Measurements from ENCODE around the gene RELB. TPM values are rescaled to one million over a fixed set of nuclear protein-coding genes. Genes with fewer than 3 reads are reported as not detected.

The RELB gene
- total RNA-seq, 3 donors from 2014 or later = 20.9 to 30.3 (median 21.1) TPM

DNA sequence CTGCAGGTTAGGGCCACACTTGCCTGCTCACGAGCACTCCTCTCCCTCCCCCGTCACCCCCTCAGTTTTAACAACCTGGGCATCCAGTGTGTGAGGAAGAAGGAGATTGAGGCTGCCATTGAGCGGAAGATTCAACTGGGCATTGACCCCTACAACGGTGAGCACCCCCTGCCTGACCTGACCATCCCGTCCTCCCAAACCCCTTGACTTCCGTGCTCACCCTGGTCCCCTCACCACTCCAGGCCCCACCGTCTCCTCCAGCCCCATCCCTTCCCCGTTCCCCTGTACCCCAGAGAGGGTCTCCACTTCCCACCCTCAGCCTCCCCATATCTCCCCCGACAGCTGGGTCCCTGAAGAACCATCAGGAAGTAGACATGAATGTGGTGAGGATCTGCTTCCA is 24.0 kb downstream of the RELB start:
- intact Hi-C loops (cut with DNase I, micrococcal nuclease) = no loop called here
- H3K4me1 ChIP-seq (ENCODE audit: low read depth) = no peaks in the 10 kb centered on the region
- no peaks in the 10 kb centered on the region for H3K36me3 ChIP-seq (ENCODE audit: low read depth)
- no peak for ATAC-seq
- no peak overlapping the region for H3K4me3 ChIP-seq
- no peaks in the 10 kb centered on the region for H3K9me3 ChIP-seq
- no peak for DNase-seq
- TF ChIP-seq, protein P1, sequence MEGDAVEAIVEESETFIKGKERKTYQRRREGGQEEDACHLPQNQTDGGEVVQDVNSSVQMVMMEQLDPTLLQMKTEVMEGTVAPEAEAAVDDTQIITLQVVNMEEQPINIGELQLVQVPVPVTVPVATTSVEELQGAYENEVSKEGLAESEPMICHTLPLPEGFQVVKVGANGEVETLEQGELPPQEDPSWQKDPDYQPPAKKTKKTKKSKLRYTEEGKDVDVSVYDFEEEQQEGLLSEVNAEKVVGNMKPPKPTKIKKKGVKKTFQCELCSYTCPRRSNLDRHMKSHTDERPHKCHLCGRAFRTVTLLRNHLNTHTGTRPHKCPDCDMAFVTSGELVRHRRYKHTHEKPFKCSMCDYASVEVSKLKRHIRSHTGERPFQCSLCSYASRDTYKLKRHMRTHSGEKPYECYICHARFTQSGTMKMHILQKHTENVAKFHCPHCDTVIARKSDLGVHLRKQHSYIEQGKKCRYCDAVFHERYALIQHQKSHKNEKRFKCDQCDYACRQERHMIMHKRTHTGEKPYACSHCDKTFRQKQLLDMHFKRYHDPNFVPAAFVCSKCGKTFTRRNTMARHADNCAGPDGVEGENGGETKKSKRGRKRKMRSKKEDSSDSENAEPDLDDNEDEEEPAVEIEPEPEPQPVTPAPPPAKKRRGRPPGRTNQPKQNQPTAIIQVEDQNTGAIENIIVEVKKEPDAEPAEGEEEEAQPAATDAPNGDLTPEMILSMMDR (IDR thresholded peaks at IDR 0.05) = no peak

DNA sequence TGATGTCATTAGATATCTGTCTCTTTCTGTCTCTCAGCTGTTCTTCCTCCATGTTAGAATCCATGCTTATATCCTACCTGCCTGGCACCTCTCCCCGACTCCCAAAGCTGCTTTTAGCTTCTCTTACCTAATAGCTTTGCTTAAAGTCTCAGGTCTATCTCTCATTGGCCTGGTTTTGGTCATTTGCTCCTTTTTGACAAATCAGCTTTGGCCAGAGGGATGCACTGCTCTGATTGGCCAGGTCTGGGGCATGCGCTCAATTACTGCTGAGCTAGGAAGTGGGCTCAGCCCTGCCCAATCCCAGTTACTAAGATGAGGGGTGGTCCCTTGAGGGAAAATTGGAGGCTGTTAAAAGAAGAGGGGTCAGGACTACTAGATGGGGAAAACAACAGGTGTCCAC is 26.1 kb downstream of the RELB start:
- no peaks in the 10 kb centered on the region for H3K36me3 ChIP-seq (ENCODE audit: low read depth)
- intact Hi-C loops (cut with DNase I, micrococcal nuclease) = no loop called here

DNA sequence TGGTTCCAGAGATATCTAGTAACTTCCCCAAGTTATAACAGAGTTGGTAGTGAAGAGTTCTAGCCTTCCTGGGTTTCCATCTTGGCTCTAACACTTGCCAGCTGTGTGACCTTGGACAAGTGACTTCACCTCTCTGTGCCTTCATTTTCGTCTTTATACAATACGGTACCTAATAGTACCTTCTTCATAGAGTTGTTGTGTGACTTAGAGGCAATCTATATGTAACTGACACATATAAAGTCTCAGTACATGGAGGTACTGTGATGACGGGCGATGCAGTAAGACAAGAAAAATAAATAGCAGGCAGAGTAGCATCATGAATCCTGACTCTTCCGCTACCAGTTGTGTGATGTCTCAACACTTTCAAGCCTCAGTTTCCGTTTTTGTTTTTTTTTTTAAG is 29.6 kb downstream of the RELB start:
- H3K36me3 ChIP-seq (ENCODE audit: low read depth) = no peaks in the 10 kb centered on the region
- no peak for ATAC-seq
- H3K4me3 ChIP-seq = no peak overlapping the region
- intact Hi-C loops (cut with DNase I, micrococcal nuclease) = no loop called here
- TF ChIP-seq, protein P1 (IDR thresholded peaks at IDR 0.05) = no peak
- H3K4me1 ChIP-seq (ENCODE audit: low read depth) = no peaks in the 10 kb centered on the region
- H3K9me3 ChIP-seq = no peaks in the 10 kb centered on the region
- no peak for DNase-seq

More for the DNA sequence above, 26.1 kb downstream of the RELB start:
- ATAC-seq (no peak), DNase-seq (no peak)
- Histone ChIP-seq H3K4me3 (no peak overlapping the region), H3K4me1 (ENCODE audit: low read depth) (no peaks in the 10 kb centered on the region), H3K9me3 (no peaks in the 10 kb centered on the region)
- TF ChIP-seq, protein P1 (IDR thresholded peaks at IDR 0.05) = no peak

DNA sequence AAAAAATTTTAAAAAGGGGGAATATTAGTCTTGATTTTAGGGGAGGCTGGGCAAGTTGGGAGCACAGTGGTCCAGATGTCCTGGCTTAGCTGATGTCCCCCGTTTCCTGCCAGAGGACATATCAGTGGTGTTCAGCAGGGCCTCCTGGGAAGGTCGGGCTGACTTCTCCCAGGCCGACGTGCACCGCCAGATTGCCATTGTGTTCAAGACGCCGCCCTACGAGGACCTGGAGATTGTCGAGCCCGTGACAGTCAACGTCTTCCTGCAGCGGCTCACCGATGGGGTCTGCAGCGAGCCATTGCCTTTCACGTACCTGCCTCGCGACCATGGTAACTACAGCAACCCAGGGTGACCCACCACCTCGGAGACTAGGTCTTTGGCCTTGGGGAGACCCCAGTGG is 31.2 kb downstream of the RELB start:
- TF ChIP-seq, protein P1 (IDR thresholded peaks at IDR 0.05) = no peak
- H3K4me3 ChIP-seq = no peak overlapping the region
- intact Hi-C loops (cut with DNase I, micrococcal nuclease) = no loop called here
- ATAC-seq = no peak
- H3K36me3 ChIP-seq (ENCODE audit: low read depth) = no peaks in the 10 kb centered on the region
- H3K9me3 ChIP-seq = no peaks in the 10 kb centered on the region
- no peak for DNase-seq
- H3K4me1 ChIP-seq (ENCODE audit: low read depth) = no peaks in the 10 kb centered on the region

DNA sequence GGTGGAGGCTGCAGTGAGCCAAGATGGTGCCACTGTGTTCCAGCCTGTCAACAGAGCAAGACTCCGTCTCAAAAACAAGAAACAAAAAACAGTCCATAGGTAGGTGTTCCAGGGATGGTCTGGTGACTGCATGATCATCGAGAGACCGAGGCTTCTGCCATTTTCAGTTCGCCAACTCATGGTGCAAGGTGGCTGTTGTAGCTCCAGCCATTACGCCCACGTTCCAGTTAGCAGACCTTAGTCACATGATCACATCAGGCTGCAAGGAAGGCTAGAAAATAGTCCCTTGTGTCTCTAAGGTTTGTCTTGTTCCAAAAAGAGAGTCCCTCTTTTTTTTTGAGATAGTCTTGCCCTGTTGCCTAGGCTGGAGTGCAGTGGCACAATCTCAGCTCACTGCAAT is 34.5 kb downstream of the RELB start:
- Histone ChIP-seq H3K4me1 (ENCODE audit: low read depth) (peaks cover 15% of the 10 kb centered on the region), H3K9me3 (no peaks in the 10 kb centered on the region), H3K4me3 (no peak overlapping the region), H3K36me3 (ENCODE audit: low read depth) (no peaks in the 10 kb centered on the region)
- TF ChIP-seq, protein P1 (IDR thresholded peaks at IDR 0.05) = no peak
- intact Hi-C loops (cut with DNase I, micrococcal nuclease) = no loop called here
- DNase-seq (no peak), ATAC-seq (no peak)

Data from mucosa of descending colon (tissue), 3 donors.